Activated T-cell treated with anti-CD3 and anti-CD28 coated beads, Interleukin-2, amount 50 U/mL, for 24 hours (primary cell): ENCODE data around the gene TEK.
"Not testable (repeated sequence)": the region's sequence is repeated elsewhere in the genome, so short reads cannot be mapped to it uniquely, and the experiment has no call there.

ENCODE experiments used
- DNase-seq: peaks from one replicate; pipeline ENCODE4 v3.0.0-alpha.2; 2020
- H3K27ac Mint-ChIP-seq: 2 replicates; pipeline ENCODE4 v1.8.0; 2020; ENCODE audit warnings: mild to moderate bottlenecking, mixed read lengths
- H3K27me3 Mint-ChIP-seq: 2 replicates; pipeline ENCODE4 v1.8.0; 2020; ENCODE audit warnings: mixed read lengths
- H3K36me3 Mint-ChIP-seq: 2 replicates; pipeline ENCODE4 v1.8.0; 2020; ENCODE audit warnings: low read depth, mixed read lengths
- H3K4me1 Mint-ChIP-seq: 2 replicates; pipeline ENCODE4 v1.8.0; 2020; ENCODE audit warnings: low read depth, mixed read lengths
- H3K4me3 Mint-ChIP-seq: 2 replicates; pipeline ENCODE4 v1.8.0; 2020; ENCODE audit warnings: mild to moderate bottlenecking, moderate library complexity, mixed read lengths
- H3K9me3 Mint-ChIP-seq: 2 replicates; pipeline ENCODE4 v1.8.0; 2020; ENCODE audit warnings: mixed read lengths

TEK gene

DNA sequence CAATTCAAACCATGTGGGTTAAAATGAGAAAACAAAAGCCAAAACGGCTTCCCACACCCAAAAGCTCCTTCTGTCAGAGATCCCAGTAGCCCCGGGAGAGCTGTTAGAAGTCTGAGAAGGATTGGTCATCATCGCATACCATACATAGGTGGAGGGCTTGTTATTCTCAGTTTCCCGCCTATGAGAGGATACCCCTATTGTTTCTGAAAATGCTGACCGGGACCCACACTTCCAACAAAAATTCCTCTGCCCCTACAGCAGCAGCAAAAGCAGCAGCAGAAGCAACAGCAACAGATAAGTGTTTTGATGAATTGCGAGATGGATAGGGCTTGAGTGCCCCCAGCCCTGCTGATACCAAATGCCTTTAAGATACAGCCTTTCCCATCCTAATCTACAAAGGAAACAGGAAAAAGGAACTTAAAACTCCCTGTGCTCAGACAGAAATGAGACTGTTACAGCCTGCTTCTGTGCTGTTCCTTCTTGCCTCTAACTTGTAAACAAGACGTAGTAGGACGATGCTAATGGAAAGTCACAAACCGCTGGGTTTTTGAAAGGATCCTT lies at the start of gene TEK:
Gene TEK, plus strand, starts transcription at position 245 of the 561 bp plus-strand sequence. CDS start 366 bp downstream, outside the sequence.
- H3K27ac Mint-ChIP-seq: no peak within 1 kb of the TSS
- no peaks in the 10 kb centered on the region for H3K36me3 Mint-ChIP-seq
- H3K9me3 Mint-ChIP-seq: peaks cover 3% of the 10 kb centered on the region
- no peak for DNase-seq
- no peak within 1 kb of the TSS for H3K4me3 Mint-ChIP-seq
- H3K27me3 Mint-ChIP-seq: peaks cover 12% of the 10 kb centered on the region
- no peaks in the 10 kb centered on the region for H3K4me1 Mint-ChIP-seq

DNA sequence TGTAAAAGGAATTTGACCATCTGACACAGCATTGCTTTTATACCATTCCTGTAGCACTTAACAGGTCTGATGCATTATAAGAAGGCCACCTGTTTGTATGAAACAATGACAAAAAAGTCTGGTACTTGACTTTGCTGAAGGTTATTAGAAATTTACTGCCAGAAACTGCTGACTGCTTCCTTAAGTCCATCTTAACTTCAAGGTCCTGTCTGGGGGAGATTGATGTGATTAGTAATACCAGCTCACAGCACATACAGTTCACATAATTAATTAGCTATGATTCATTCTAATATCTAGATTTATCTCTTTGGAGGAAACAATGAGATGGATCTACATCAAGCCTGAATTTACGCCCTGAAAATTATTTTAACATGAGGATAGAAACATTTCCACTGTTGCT lies 49.6 kb upstream of the TEK start:
- H3K27me3 Mint-ChIP-seq: no peaks in the 10 kb centered on the region
- peaks cover 27% of the 10 kb centered on the region for H3K36me3 Mint-ChIP-seq
- no peak for DNase-seq
- no peaks in the 10 kb centered on the region for H3K9me3 Mint-ChIP-seq
- H3K4me3 Mint-ChIP-seq: no peak overlapping the region
- no peaks in the 10 kb centered on the region for H3K4me1 Mint-ChIP-seq
- H3K27ac Mint-ChIP-seq: no peak overlapping the region

DNA sequence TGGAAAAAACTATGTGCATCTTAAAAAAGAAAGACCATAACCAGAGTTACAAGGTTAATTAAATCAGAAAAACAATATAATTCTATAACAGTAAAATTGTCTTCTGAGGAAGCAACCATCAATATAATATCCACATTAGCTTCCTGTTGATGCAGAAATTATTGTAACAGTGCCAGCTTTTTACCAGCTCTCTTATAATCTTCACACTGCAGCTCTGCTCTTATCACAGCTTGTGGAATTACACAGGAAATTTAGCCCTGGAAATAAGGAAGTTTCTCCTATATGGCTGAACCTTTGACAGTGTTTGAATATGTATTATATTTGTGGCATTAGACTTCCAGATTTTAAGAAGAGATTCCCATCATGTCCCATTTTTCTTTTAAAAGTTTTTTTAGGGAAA lies 49.1 kb upstream of the TEK start:
- Mint-ChIP-seq H3K27me3 (no peaks in the 10 kb centered on the region), H3K4me1 (no peaks in the 10 kb centered on the region), H3K27ac (no peak overlapping the region), H3K4me3 (no peak overlapping the region), H3K36me3 (peaks cover 27% of the 10 kb centered on the region), H3K9me3 (no peaks in the 10 kb centered on the region)
- no peak for DNase-seq

DNA sequence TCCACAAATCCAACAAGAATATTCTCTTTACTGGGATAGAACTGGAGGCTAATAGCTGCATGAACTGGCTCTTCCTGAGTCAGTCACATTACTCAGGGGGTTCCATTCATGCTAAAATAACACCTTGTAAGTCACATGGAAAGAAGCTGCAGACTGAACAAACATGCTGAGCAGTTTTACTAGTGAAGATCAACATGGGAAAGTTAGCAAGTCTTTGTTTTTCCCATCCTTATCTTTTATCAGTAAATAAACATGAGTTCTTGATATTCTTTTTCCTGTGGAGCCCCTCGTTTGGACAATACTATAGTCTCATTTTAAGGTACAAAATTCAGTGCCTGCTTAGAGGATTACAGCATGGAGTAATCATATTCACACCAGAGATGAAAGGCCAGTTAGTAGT lies 43.7 kb upstream of the TEK start:
- no peak for DNase-seq
- Mint-ChIP-seq H3K36me3 (peaks cover 11% of the 10 kb centered on the region), H3K4me3 (no peak overlapping the region), H3K9me3 (no peaks in the 10 kb centered on the region), H3K27me3 (no peaks in the 10 kb centered on the region), H3K4me1 (no peaks in the 10 kb centered on the region), H3K27ac (no peak overlapping the region)

DNA sequence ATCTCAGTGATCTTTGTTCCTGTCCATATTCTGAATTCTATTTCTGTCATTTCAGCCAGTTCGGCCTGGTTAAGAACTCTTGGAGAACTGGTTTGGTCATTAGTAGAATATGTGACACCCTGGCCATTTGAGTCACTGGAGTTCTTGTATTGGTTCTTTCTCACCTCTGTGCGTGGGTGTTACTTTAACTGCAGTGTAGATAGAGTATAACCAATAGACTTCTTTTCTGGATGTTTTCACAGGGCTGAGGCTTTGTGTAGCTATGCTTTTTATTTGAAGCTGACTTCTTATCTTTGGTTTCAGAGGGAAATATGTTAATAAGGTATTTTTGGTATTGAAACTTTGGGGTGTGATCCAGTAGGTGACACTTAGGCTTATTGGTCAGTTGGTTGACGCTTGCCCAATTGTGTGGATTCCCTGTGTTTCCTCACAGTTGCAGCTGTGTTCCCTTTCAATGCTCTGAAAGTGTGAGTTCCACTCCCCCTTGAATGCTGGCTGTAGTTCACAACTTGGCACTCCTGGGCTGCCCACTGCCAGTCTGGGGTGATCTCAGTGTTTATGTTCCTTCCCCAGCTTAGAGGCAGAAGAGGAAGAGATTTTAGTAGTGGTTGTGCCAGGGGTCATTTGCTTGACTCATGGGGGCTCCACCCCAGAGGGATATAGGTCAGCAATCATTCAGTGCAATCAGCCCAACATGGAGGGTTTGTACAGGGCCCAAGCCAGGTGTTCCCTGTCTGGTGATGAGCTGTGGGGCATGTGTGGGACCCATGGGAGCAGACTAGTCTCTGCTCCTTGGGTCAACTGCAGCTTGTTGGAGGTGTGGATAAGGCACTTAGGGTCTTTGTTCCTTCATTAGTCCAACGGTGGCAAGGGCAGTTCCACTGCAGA lies 34.9 kb upstream of the TEK start:
- no peak for DNase-seq
- H3K4me3 Mint-ChIP-seq: no peak overlapping the region
- H3K9me3 Mint-ChIP-seq: no peaks in the 10 kb centered on the region
- no peak overlapping the region for H3K27ac Mint-ChIP-seq
- no peaks in the 10 kb centered on the region for H3K27me3 Mint-ChIP-seq
- H3K4me1 Mint-ChIP-seq: no peaks in the 10 kb centered on the region
- H3K36me3 Mint-ChIP-seq: peaks cover 7% of the 10 kb centered on the region

DNA sequence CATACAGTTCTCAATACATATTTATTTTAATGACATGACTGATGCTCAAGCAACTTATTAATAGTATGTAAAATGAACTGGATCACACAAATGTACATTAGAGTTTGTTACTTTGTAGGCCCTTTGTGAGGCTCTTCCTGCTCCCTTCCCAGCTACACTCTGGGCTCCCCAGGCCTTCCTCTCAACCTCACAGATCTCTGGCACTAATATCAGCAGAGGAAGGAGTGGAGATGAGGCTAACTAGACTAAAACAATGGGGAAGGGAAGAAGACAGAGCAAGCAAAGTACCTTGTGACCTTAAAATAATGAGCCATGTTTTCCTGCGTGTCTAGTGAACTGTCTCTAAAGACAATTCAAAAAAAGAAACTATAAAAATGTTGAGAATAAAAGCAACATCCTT lies 30.3 kb upstream of the TEK start:
- no peaks in the 10 kb centered on the region for H3K4me1 Mint-ChIP-seq
- H3K27me3 Mint-ChIP-seq: no peaks in the 10 kb centered on the region
- no peak overlapping the region for H3K27ac Mint-ChIP-seq
- DNase-seq: no peak
- H3K4me3 Mint-ChIP-seq: no peak overlapping the region
- H3K36me3 Mint-ChIP-seq: no peaks in the 10 kb centered on the region
- H3K9me3 Mint-ChIP-seq: no peaks in the 10 kb centered on the region

DNA sequence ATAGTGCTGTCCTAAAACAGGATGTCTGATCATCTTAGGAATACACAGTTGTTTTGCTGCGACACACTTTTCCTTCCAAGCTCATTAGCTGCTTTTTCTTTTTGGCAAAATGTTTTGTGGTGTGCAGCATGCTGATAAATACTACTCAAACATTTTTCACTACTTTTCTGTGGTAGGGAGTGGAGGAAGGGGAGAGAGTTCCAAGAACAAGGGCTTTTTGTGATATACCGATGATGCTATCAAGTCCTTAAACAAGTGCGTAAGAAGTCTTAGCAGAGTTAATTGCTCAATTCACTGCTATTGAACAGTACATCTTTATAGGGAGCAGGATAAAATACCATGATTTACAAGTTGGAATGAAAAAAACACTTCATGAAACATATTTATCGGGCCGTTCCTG lies 23.6 kb upstream of the TEK start:
- H3K27me3 Mint-ChIP-seq: no peaks in the 10 kb centered on the region
- H3K36me3 Mint-ChIP-seq: no peaks in the 10 kb centered on the region
- no peak overlapping the region for H3K4me3 Mint-ChIP-seq
- no peak for DNase-seq
- H3K27ac Mint-ChIP-seq: no peak overlapping the region
- H3K9me3 Mint-ChIP-seq: no peaks in the 10 kb centered on the region
- H3K4me1 Mint-ChIP-seq: no peaks in the 10 kb centered on the region

DNA sequence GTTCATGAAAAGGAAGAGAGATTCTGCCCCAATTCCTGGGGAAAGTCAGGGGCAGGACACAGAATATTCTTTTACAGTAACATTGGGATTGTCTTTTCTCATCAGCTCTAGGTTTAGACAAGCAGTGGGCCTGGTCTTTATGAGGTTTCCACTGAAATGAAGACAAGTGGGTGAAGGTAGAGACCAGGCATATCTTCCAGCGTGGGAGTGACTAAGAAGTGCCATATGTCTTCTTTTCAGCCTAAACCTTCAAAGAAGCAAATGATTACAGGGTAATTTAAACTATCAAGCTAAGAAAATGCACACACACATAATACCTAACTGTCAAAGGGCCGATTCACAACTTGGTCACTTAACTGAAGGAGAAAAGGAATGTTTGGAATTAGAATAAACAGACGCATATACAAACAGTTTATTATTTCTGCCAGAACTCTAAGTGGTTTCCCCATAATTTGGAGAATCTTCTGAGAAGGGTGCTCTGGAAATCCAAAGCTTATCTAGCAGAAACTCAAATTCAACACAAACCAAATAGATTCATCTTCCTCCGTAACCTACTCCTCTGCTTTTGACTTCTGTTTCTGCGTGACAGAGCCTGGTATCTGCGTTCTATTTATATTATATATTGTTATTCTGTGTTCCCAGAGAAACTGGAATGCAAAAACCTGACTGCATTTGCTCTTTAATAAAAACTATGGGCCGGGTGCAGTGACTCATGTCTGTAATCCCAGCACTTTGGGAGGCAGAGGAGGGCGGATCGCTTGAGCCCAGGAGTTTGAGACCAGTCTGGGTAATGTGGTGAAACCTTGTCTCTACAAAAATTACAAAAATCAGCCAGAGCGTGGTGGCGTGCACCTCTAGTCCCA lies 22.0 kb upstream of the TEK start:
- Mint-ChIP-seq H3K27ac (no peak overlapping the region), H3K27me3 (no peaks in the 10 kb centered on the region), H3K9me3 (no peaks in the 10 kb centered on the region), H3K4me3 (no peak overlapping the region), H3K4me1 (no peaks in the 10 kb centered on the region), H3K36me3 (no peaks in the 10 kb centered on the region)
- DNase-seq: no peak

DNA sequence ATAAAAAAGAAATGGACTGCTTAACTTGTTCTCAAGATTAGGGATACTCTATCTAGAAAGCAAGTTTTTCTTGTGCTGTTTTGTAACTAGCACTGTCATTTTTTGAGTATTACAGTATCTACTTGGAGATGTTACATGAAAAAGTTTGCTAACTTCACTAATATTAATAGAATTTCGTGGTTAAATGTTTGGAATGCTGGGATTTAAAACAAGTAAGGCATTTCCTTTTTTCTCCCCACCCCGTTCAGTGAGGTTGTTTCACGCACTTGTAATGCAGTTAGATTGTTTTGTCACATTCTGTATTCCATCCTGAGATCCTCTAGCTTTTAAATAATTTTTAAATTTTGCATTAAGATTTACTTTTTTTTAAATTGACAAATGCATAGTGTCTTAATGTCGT lies 20.0 kb upstream of the TEK start:
- no peak for DNase-seq
- Mint-ChIP-seq H3K4me1 (peaks cover 6% of the 10 kb centered on the region), H3K36me3 (no peaks in the 10 kb centered on the region)

DNA sequence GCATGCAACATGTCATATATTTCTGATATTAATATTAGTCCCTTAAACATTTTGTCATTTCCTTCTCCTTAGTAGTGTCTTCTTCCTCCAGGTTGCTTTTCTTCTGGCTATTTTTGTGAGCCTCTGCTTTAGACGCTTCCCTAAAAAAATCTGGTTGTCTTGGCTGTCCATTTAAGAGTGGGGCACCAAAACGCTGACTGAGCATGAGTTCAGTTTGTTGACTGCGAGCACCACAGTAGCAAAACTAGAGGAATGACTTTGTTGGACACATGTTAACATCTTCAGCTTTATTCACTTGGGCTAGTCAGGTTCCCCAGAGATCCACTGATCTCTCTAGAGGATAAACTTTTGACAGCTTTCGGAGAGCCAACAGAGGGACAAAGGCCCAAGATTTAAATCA lies 19.3 kb upstream of the TEK start:
- no peak for DNase-seq
- H3K36me3 Mint-ChIP-seq: no peaks in the 10 kb centered on the region
- H3K9me3 Mint-ChIP-seq: no peaks in the 10 kb centered on the region
- no peak overlapping the region for H3K4me3 Mint-ChIP-seq
- H3K4me1 Mint-ChIP-seq: peaks cover 6% of the 10 kb centered on the region
- H3K27ac Mint-ChIP-seq: no peak overlapping the region
- H3K27me3 Mint-ChIP-seq: peaks cover 16% of the 10 kb centered on the region

More for the DNA sequence above, 20.0 kb upstream of the TEK start:
- Mint-ChIP-seq H3K27ac (no peak overlapping the region), H3K27me3 (peaks cover 10% of the 10 kb centered on the region), H3K4me3 (no peak overlapping the region), H3K9me3 (no peaks in the 10 kb centered on the region)

DNA sequence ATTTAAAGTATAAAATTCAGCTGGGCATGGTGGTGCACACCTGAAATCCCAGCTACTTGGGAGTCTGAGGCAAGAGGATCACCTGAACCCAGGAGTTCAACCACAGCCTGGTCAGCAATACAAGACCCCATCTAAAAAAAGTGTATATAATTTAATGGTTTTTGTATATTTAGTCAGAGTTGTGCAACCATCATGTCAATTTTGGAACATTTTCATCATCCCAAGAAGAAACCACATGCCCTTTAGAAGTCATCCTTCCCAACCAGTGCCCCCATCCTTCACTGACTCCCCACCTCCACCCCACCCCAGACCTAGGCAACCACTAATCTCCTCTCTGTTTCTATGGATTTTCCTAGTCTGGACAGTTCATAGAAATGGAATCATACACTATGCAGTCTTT lies 18.8 kb upstream of the TEK start:
- H3K27ac Mint-ChIP-seq: no peak overlapping the region
- no peak for DNase-seq
- H3K27me3 Mint-ChIP-seq: peaks cover 21% of the 10 kb centered on the region

DNA sequence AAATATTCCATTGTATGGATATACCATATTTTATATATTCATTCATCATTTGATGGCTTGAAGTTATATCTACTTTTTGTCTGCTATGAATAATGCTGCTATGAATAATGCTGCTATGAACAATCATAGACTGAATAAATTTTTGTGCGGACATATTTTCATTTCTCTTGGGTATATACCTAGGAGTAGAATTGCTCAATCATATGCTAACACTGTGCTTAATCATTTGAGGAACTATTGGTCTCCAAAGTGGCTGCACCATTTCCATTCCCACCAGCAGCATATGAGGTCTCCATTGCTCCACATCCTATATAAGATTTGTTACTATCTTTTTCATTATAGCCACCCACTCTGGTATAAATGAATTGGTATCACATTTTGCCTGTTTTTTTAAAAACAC lies 18.3 kb upstream of the TEK start:
- Mint-ChIP-seq H3K27me3 (peaks cover 21% of the 10 kb centered on the region), H3K4me3 (no peak overlapping the region), H3K27ac (no peak overlapping the region), H3K4me1 (peaks cover 6% of the 10 kb centered on the region), H3K36me3 (no peaks in the 10 kb centered on the region), H3K9me3 (no peaks in the 10 kb centered on the region)
- no peak for DNase-seq

More for the DNA sequence above, 18.8 kb upstream of the TEK start:
- Mint-ChIP-seq H3K36me3 (no peaks in the 10 kb centered on the region), H3K4me1 (peaks cover 6% of the 10 kb centered on the region), H3K9me3 (no peaks in the 10 kb centered on the region), H3K4me3 (no peak overlapping the region)

DNA sequence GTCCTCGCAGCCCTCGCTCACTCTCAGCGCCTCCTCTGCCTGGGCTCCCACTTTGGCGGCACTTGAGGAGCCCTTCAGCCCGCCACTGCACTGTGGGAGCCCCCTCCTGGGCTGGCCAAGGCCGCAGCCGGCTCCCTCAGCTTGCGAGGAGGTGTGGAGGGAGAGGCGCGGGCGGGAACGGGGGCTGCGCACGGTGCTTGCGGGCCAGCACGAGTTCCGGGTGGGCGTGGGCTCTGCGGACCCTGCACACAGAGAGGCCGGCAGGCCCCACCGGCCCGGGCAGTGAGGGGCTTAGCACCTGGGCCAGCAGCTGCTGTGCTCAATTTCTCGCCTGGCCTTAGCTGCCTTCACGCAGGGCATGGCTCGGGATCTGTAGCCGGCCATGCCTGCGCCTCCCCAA lies 16.5 kb upstream of the TEK start:
- H3K4me3 Mint-ChIP-seq, DNase-seq, H3K4me1 Mint-ChIP-seq, H3K9me3 Mint-ChIP-seq, H3K36me3 Mint-ChIP-seq, H3K27ac Mint-ChIP-seq: not testable (repeated sequence)
- peaks cover 21% of the 10 kb centered on the region for H3K27me3 Mint-ChIP-seq

DNA sequence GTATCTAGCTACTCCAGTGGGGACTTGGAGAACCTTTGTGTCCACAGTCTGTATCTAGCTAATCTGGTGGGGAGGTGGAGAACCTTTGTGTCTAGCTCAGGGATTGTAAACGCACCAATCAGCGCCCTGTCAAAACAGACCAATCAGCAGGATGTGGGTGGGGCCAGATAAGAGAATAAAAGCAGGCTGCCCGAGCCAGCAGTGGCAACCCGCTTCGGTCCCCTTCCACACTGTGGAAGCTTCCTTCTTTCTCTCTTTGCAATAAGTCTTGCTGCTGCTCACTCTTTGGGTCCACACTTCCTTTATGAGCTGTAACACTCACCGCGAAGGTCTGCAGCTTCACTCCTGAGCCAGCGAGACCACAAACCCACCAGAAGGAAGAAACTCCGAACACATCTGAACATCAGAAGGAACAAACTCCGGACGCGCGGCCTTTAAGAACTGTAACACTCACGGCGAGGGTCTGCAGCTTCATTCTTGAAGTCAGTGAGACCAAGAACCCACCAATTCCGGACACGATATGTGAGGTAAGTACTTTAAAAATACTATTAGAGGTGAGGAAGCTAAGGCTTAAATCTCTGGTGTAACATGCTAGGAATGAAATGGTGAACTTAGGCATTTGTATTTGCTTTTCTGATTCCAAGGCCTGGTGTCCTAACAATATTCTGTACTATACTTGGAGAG lies 15.5 kb upstream of the TEK start:
- DNase-seq, H3K4me3 Mint-ChIP-seq, H3K27ac Mint-ChIP-seq, H3K9me3 Mint-ChIP-seq, H3K4me1 Mint-ChIP-seq, H3K36me3 Mint-ChIP-seq: not testable (repeated sequence)
- H3K27me3 Mint-ChIP-seq: peaks cover 24% of the 10 kb centered on the region
